BLaER1 (cell line): ENCODE results near the gene EFHD2.
A peak's percentile ranks its signal among the peaks of the same experiment; 100 is the strongest.

Experiments
- H3K27ac ChIP-seq: shearing (Covaris generic); formaldehyde crosslinking; 2 replicates; pipeline ENCODE4 v1.8.1; 2022
- H3K27me3 ChIP-seq: shearing (Covaris generic); formaldehyde crosslinking; 2 replicates; pipeline ENCODE4 v1.8.1; 2022
- H3K36me3 ChIP-seq: shearing (Covaris generic); formaldehyde crosslinking; 2 replicates; pipeline ENCODE4 v1.8.1; 2022
- H3K4me1 ChIP-seq: shearing (Covaris generic); formaldehyde crosslinking; 2 replicates; pipeline ENCODE4 v1.8.1; 2022
- H3K4me2 ChIP-seq: shearing (Covaris generic); formaldehyde crosslinking; 2 replicates; pipeline ENCODE4 v1.8.1; 2022
- H3K4me3 ChIP-seq: shearing (Covaris generic); formaldehyde crosslinking; 2 replicates; pipeline ENCODE4 v1.8.1; 2022
- H3K9ac ChIP-seq: shearing (Covaris generic); formaldehyde crosslinking; 2 replicates; pipeline ENCODE4 v1.8.1; 2022
- H3K9me3 ChIP-seq: shearing (Covaris generic); formaldehyde crosslinking; 2 replicates; pipeline ENCODE4 v1.8.1; 2022
- H4K20me1 ChIP-seq: shearing (Covaris generic); formaldehyde crosslinking; 2 replicates; pipeline ENCODE4 v1.8.1; 2022
- Cebpa-rat ChIP-seq: shearing (Covaris generic); IDR thresholded peaks from 2 replicates; pipeline ENCODE4 v1.8.1; 2022

EFHD2 gene

GRCh38 chr1:15439325-15439724, 29.6 kb downstream of the EFHD2 start:
- H3K4me3 ChIP-seq: no peak overlapping the region
- H3K27me3 ChIP-seq: no peaks in the 10 kb centered on the region
- peaks cover 21% of the 10 kb centered on the region for H3K4me1 ChIP-seq
- H4K20me1 ChIP-seq: no peaks in the 10 kb centered on the region; the same call in 1 of the 2 replicates
- no peaks in the 10 kb centered on the region for H3K9me3 ChIP-seq
- TF ChIP-seq Cebpa-rat: no peak
- H3K4me2 ChIP-seq: no peak overlapping the region
- H3K9ac ChIP-seq: no peak overlapping the region
- no peak overlapping the region for H3K27ac ChIP-seq
- H3K36me3 ChIP-seq: no peaks in the 10 kb centered on the region

GRCh38 chr1:15440357-15440756, 30.7 kb downstream of the EFHD2 start:
- no peak overlapping the region for H3K4me3 ChIP-seq
- no peaks in the 10 kb centered on the region; the same call in 1 of the 2 replicates for H4K20me1 ChIP-seq
- H3K4me1 ChIP-seq: peaks cover 24% of the 10 kb centered on the region
- no peak overlapping the region for H3K4me2 ChIP-seq
- no peaks in the 10 kb centered on the region for H3K27me3 ChIP-seq
- H3K36me3 ChIP-seq: no peaks in the 10 kb centered on the region
- no peaks in the 10 kb centered on the region for H3K9me3 ChIP-seq
- TF ChIP-seq Cebpa-rat: no peak
- H3K9ac ChIP-seq: no peak overlapping the region
- H3K27ac ChIP-seq: no peak overlapping the region

GRCh38 chr1:15441247-15441646, 31.6 kb downstream of the EFHD2 start:
- H3K9me3 ChIP-seq: no peaks in the 10 kb centered on the region
- peaks cover 33% of the 10 kb centered on the region for H3K4me1 ChIP-seq
- no peaks in the 10 kb centered on the region for H3K27me3 ChIP-seq
- TF ChIP-seq Cebpa-rat: no peak
- no peaks in the 10 kb centered on the region for H3K36me3 ChIP-seq
- no peaks in the 10 kb centered on the region; the same call in 1 of the 2 replicates for H4K20me1 ChIP-seq
- no peak overlapping the region for H3K4me3 ChIP-seq
- H3K4me2 ChIP-seq: no peak overlapping the region
- H3K27ac ChIP-seq: no peak overlapping the region
- no peak overlapping the region for H3K9ac ChIP-seq

GRCh38 chr1:15442119-15442518, 32.4 kb downstream of the EFHD2 start:
- Histone ChIP-seq H3K4me1 (peaks cover 37% of the 10 kb centered on the region), H3K27ac (no peak overlapping the region), H4K20me1 (no peaks in the 10 kb centered on the region; the same call in 1 of the 2 replicates), H3K4me3 (no peak overlapping the region), H3K9ac (no peak overlapping the region), H3K4me2 (no peak overlapping the region), H3K36me3 (no peaks in the 10 kb centered on the region), H3K27me3 (no peaks in the 10 kb centered on the region), H3K9me3 (no peaks in the 10 kb centered on the region)
- TF ChIP-seq Cebpa-rat: no peak

- H3K4me2 ChIP-seq: no peak overlapping the region
- no peaks in the 10 kb centered on the region; the same call in 1 of the 2 replicates for H4K20me1 ChIP-seq
- H3K9me3 ChIP-seq: no peaks in the 10 kb centered on the region
- no peaks in the 10 kb centered on the region for H3K36me3 ChIP-seq
- H3K9ac ChIP-seq: no peak overlapping the region
- TF ChIP-seq Cebpa-rat: no peak
- H3K27me3 ChIP-seq: no peaks in the 10 kb centered on the region
- H3K4me3 ChIP-seq: no peak overlapping the region
- no peak overlapping the region for H3K27ac ChIP-seq
- H3K4me1 ChIP-seq: peaks cover 37% of the 10 kb centered on the region
Measured at GRCh38 chr1:15442759-15443158, 33.1 kb downstream of the EFHD2 start.

GRCh38 chr1:15443281-15443680, 33.6 kb downstream of the EFHD2 start:
- no peaks in the 10 kb centered on the region for H3K9me3 ChIP-seq
- H3K36me3 ChIP-seq: no peaks in the 10 kb centered on the region
- H3K27ac ChIP-seq: no peak overlapping the region
- no peak overlapping the region for H3K9ac ChIP-seq
- H3K4me1 ChIP-seq: peaks cover 37% of the 10 kb centered on the region
- H3K4me2 ChIP-seq: peak overlapping the region; percentile 77; the same call in 1 of the 2 replicates
- no peaks in the 10 kb centered on the region for H3K27me3 ChIP-seq
- H3K4me3 ChIP-seq: no peak overlapping the region
- no peaks in the 10 kb centered on the region; the same call in 1 of the 2 replicates for H4K20me1 ChIP-seq
- no peak for TF ChIP-seq Cebpa-rat

GRCh38 chr1:15444468-15445389, 35.0 kb downstream of the EFHD2 start:
- Histone ChIP-seq H3K36me3 (no peaks in the 10 kb centered on the region), H3K27ac (no peak overlapping the region), H3K9ac (no peak overlapping the region), H3K9me3 (no peaks in the 10 kb centered on the region), H3K4me3 (no peak overlapping the region), H3K4me1 (peaks cover 42% of the 10 kb centered on the region), H3K4me2 (peak overlapping the region; percentile 77), H3K27me3 (no peaks in the 10 kb centered on the region), H4K20me1 (no peaks in the 10 kb centered on the region; the same call in 1 of the 2 replicates)
- no peak for TF ChIP-seq Cebpa-rat

- no peak overlapping the region for H3K9ac ChIP-seq
- no peaks in the 10 kb centered on the region for H3K36me3 ChIP-seq
- H3K27ac ChIP-seq: no peak overlapping the region
- no peaks in the 10 kb centered on the region; the same call in 1 of the 2 replicates for H4K20me1 ChIP-seq
- TF ChIP-seq Cebpa-rat: no peak
- no peaks in the 10 kb centered on the region for H3K9me3 ChIP-seq
- H3K27me3 ChIP-seq: no peaks in the 10 kb centered on the region
- peak overlapping the region; percentile 77 for H3K4me2 ChIP-seq
- peaks cover 43% of the 10 kb centered on the region for H3K4me1 ChIP-seq
- no peak overlapping the region for H3K4me3 ChIP-seq
Measured at GRCh38 chr1:15445390-15446122, 35.9 kb downstream of the EFHD2 start.

GRCh38 chr1:15446212-15446611, 36.5 kb downstream of the EFHD2 start:
- no peak for TF ChIP-seq Cebpa-rat
- Histone ChIP-seq H4K20me1 (no peaks in the 10 kb centered on the region; the same call in 1 of the 2 replicates), H3K4me3 (no peak overlapping the region), H3K4me1 (peaks cover 43% of the 10 kb centered on the region), H3K27ac (no peak overlapping the region), H3K27me3 (no peaks in the 10 kb centered on the region), H3K36me3 (no peaks in the 10 kb centered on the region), H3K9ac (no peak overlapping the region), H3K9me3 (no peaks in the 10 kb centered on the region), H3K4me2 (peak overlapping the region; percentile 77; the same call in 1 of the 2 replicates)
